H1 (cell line): ENCODE measurements around the gene TMEM54. TPM values are rescaled to one million over a fixed set of nuclear protein-coding genes. Genes with fewer than 3 reads are reported as not detected.

Experiments
- E2F6 ChIP-seq: IDR thresholded peaks from 2 replicates; pipeline ENCODE4 v1.6.1; 2012; ENCODE audit warnings: inconsistent platforms
- RFX5 ChIP-seq: IDR thresholded peaks from 2 replicates; pipeline ENCODE4 v1.6.1; 2011; ENCODE audit warnings: low read depth, low read length, improper control_type of control experiment, borderline replicate concordance
- RNF2 ChIP-seq: fragments of 200-900, 300-1000 bp; sonication (generic); IDR thresholded peaks from 2 replicates; pipeline ENCODE4 v1.7.1; 2016; ENCODE audit warnings: borderline replicate concordance, low read depth, mild to moderate bottlenecking, antibody characterized with exemption, low read length; ENCODE audit not compliant: poor library complexity, severe bottlenecking; ENCODE audit errors: missing control alignments
- RXRA ChIP-seq: IDR thresholded peaks from 2 replicates; pipeline ENCODE4 v1.6.1; 2011; ENCODE audit warnings: low read depth, mild to moderate bottlenecking, low read length, moderate library complexity; ENCODE audit not compliant: insufficient read depth
- SIX5 ChIP-seq: IDR thresholded peaks from 2 replicates; pipeline ENCODE4 v1.6.1; 2011; ENCODE audit warnings: mild to moderate bottlenecking, low read depth, low read length
- SRF ChIP-seq: IDR thresholded peaks from 2 replicates; pipeline ENCODE4 v1.6.1; 2011; ENCODE audit warnings: mild to moderate bottlenecking, low read depth, low read length, moderate library complexity
- SUZ12 ChIP-seq: fragments of 200-600 bp; sonication (generic); IDR thresholded peaks from 2 replicates; pipeline ENCODE4 v1.6.1; 2012; ENCODE audit warnings: mild to moderate bottlenecking, inconsistent platforms, low read length, moderate library complexity, mixed read lengths
- TBP ChIP-seq: IDR thresholded peaks from 2 replicates; pipeline ENCODE4 v1.6.1; 2011; ENCODE audit warnings: low read depth, low read length, improper control_type of control experiment
- polyA plus RNA-seq, 7 experiments: library from polyadenylated mRNA; depleted of rRNA in 3 of 7; stranded (reverse) in 5 of 7; unstranded in 2 of 7; fragments of >200 nt in 5 of 7; fragments of 200-250 nt in 2 of 7; gene quantifications; 1 replicate in 5 of 7; 2 replicates in 1 of 7; 4 replicates in 1 of 7; pipeline versions ENCODE4 v1.2.1 to v1.2.3, GENCODE V29; 2011 to 2013; ENCODE audit warnings: missing spikeins in 2 of 7, mixed read lengths in 2 of 7
- total RNA-seq: library from RNA; stranded (reverse); fragmentation: NEBNext Ultra II Directional; extraction: Animal tissue kit (Norgen Biotek cat#: 25700); gene quantifications from 2 replicates; pipeline ENCODE4 v1.2.1, GENCODE V29; 2021
- TF ChIP-seq, protein P1 (sequence below): fragments of 300-600 bp; sonication (generic); IDR thresholded peaks from 2 replicates; pipeline ENCODE4 v1.7.1; 2012; ENCODE audit warnings: low read length, moderate library complexity, mild to moderate bottlenecking, inconsistent platforms; ENCODE audit not compliant: insufficient replicate concordance
- TF ChIP-seq, protein P2 (sequence below): IDR thresholded peaks from 2 replicates; pipeline ENCODE4 v1.6.1; 2011; ENCODE audit warnings: low read length, improper control_type of control experiment

The TMEM54 gene
- total and polyA plus RNA-seq, 2 of the 8 experiments (the other 6 are each of a cell fraction or from before 2014, with no cell fraction given), result 9.5 to 58.7 TPM

GRCh38 chr1:32863881-32864245 is 37.3 kb downstream of the TMEM54 start (continued):
- TF ChIP-seq, protein P1, sequence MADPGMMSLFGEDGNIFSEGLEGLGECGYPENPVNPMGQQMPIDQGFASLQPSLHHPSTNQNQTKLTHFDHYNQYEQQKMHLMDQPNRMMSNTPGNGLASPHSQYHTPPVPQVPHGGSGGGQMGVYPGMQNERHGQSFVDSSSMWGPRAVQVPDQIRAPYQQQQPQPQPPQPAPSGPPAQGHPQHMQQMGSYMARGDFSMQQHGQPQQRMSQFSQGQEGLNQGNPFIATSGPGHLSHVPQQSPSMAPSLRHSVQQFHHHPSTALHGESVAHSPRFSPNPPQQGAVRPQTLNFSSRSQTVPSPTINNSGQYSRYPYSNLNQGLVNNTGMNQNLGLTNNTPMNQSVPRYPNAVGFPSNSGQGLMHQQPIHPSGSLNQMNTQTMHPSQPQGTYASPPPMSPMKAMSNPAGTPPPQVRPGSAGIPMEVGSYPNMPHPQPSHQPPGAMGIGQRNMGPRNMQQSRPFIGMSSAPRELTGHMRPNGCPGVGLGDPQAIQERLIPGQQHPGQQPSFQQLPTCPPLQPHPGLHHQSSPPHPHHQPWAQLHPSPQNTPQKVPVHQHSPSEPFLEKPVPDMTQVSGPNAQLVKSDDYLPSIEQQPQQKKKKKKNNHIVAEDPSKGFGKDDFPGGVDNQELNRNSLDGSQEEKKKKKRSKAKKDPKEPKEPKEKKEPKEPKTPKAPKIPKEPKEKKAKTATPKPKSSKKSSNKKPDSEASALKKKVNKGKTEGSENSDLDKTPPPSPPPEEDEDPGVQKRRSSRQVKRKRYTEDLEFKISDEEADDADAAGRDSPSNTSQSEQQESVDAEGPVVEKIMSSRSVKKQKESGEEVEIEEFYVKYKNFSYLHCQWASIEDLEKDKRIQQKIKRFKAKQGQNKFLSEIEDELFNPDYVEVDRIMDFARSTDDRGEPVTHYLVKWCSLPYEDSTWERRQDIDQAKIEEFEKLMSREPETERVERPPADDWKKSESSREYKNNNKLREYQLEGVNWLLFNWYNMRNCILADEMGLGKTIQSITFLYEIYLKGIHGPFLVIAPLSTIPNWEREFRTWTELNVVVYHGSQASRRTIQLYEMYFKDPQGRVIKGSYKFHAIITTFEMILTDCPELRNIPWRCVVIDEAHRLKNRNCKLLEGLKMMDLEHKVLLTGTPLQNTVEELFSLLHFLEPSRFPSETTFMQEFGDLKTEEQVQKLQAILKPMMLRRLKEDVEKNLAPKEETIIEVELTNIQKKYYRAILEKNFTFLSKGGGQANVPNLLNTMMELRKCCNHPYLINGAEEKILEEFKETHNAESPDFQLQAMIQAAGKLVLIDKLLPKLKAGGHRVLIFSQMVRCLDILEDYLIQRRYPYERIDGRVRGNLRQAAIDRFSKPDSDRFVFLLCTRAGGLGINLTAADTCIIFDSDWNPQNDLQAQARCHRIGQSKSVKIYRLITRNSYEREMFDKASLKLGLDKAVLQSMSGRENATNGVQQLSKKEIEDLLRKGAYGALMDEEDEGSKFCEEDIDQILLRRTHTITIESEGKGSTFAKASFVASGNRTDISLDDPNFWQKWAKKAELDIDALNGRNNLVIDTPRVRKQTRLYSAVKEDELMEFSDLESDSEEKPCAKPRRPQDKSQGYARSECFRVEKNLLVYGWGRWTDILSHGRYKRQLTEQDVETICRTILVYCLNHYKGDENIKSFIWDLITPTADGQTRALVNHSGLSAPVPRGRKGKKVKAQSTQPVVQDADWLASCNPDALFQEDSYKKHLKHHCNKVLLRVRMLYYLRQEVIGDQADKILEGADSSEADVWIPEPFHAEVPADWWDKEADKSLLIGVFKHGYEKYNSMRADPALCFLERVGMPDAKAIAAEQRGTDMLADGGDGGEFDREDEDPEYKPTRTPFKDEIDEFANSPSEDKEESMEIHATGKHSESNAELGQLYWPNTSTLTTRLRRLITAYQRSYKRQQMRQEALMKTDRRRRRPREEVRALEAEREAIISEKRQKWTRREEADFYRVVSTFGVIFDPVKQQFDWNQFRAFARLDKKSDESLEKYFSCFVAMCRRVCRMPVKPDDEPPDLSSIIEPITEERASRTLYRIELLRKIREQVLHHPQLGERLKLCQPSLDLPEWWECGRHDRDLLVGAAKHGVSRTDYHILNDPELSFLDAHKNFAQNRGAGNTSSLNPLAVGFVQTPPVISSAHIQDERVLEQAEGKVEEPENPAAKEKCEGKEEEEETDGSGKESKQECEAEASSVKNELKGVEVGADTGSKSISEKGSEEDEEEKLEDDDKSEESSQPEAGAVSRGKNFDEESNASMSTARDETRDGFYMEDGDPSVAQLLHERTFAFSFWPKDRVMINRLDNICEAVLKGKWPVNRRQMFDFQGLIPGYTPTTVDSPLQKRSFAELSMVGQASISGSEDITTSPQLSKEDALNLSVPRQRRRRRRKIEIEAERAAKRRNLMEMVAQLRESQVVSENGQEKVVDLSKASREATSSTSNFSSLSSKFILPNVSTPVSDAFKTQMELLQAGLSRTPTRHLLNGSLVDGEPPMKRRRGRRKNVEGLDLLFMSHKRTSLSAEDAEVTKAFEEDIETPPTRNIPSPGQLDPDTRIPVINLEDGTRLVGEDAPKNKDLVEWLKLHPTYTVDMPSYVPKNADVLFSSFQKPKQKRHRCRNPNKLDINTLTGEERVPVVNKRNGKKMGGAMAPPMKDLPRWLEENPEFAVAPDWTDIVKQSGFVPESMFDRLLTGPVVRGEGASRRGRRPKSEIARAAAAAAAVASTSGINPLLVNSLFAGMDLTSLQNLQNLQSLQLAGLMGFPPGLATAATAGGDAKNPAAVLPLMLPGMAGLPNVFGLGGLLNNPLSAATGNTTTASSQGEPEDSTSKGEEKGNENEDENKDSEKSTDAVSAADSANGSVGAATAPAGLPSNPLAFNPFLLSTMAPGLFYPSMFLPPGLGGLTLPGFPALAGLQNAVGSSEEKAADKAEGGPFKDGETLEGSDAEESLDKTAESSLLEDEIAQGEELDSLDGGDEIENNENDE, result no peak
- no peak for TF ChIP-seq RFX5
- no peak for TF ChIP-seq RXRA
- no peak for TF ChIP-seq TBP
- no peak for TF ChIP-seq SIX5
- TF ChIP-seq RNF2, result no peak
- TF ChIP-seq SUZ12, result no peak
- TF ChIP-seq, protein P2, sequence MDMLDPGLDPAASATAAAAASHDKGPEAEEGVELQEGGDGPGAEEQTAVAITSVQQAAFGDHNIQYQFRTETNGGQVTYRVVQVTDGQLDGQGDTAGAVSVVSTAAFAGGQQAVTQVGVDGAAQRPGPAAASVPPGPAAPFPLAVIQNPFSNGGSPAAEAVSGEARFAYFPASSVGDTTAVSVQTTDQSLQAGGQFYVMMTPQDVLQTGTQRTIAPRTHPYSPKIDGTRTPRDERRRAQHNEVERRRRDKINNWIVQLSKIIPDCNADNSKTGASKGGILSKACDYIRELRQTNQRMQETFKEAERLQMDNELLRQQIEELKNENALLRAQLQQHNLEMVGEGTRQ, result no peak
- no peak for TF ChIP-seq SRF
- no peak for TF ChIP-seq E2F6
